TTC549 (cell line): ENCODE data around the gene MAGI1.

ENCODE experiments used
- FAIRE-seq: peaks from 2 replicates; lab custom pipeline; 2012; peaks lifted over from hg19 to GRCh38; lab: Jason Lieb, UNC

MAGI1 gene

DNA sequence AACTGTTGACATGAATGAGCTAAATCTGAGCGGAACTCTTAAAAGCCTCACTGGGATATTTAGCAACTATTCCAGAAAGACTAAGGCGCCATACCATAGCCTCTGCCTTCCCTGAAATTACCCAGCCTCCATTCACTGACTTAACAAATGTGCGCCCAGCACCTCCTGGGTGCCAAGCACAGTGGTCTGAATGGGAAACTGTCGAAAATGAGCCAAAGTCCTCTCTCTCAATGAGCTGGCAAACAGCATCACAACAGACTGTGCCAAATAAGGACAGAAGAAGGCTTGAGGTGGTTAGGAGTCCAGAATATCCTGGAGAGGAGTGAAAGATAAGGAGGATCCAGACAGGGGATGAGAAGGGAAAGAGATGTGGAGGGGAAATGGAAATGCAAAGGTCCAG is 332.4 kb downstream of the MAGI1 start:
- no peak for FAIRE-seq

DNA sequence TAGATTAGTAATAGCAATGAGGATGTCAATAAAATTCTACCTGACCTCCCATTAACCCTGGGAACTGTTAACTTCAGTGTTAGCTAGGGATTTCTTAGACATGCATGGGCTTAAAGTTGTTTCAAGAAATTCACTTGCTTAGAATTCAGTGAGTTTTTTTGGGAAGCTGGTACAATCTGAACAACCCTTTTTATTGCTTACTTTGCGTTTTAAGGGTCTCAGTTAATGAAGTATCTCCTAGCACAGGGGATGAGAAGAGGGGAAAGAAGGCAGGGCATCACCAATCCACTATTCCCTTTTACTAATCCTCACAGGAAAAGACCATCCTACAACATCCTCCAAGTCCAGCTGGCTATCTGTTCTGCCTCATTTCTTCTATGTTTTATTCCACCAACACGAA is 334.9 kb downstream of the MAGI1 start:
- FAIRE-seq, result no peak

GRCh38 chr3:65703026-65703425 is 335.7 kb downstream of the MAGI1 start:
- FAIRE-seq, result no peak

DNA sequence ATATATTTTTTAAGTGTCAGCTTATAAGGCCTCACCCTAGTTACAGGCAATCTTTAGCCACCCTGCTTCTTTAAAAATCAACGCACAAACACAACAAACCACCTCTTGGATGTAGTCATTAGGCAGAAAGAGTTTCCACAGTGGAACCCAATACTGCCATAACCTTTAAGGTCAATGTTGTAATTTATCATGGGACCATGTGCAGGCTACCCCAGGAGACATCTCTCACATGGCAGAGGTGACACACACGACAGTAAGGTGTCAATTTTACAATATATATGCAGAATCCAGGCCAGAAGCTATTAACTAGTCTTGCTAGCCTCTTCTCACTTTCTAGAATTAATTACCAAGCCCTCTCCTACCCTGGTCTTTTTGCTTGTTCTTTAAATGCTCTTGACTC is 336.5 kb downstream of the MAGI1 start:
- no peak for FAIRE-seq

DNA sequence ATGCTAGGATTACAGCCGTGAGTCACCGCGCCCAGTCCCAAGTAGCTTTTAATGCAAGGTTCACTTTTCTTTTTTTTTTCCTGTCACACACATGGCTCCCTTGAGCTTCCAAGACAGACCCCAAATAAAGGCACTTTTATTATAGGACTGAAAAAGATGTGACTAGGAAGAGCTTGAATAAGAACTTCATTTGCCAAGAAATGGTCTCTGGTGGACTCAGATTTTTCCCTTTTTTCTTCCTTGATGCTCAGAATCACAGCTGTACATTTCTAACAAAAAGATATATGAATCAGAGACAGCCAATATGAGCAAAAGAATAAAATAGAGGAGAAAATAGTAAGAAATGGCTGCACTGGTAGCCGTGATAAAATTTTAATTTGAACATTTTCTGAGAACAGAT is 337.2 kb downstream of the MAGI1 start:
- no peak for FAIRE-seq

GRCh38 chr3:65689436-65689835 is 349.3 kb downstream of the MAGI1 start:
- FAIRE-seq, result no peak

DNA sequence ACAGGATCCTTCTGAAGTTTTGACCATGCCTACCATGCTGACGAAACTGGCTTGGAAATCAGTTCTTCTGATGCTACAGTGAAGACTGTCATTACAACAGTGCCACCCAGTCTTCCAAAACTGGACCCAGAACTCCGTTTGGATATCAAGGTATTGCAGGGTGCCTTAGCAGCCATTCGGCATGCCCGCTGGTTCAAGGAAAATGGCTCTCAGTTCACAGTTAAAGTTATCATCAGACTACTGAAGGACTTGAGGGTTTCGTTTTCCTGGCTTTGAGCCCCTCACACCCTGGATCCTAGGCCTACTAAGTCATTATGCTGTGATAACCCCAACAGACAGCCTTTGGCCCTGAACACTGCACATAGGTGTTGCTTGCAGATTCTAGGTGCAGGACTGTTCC is 351.0 kb downstream of the MAGI1 start:
- FAIRE-seq, result no peak

- FAIRE-seq, result no peak
Measured at GRCh38 chr3:65685621-65686235, 353.0 kb downstream of the MAGI1 start.

- FAIRE-seq, result no peak
Measured at GRCh38 chr3:65678516-65678915, 360.2 kb downstream of the MAGI1 start.

DNA sequence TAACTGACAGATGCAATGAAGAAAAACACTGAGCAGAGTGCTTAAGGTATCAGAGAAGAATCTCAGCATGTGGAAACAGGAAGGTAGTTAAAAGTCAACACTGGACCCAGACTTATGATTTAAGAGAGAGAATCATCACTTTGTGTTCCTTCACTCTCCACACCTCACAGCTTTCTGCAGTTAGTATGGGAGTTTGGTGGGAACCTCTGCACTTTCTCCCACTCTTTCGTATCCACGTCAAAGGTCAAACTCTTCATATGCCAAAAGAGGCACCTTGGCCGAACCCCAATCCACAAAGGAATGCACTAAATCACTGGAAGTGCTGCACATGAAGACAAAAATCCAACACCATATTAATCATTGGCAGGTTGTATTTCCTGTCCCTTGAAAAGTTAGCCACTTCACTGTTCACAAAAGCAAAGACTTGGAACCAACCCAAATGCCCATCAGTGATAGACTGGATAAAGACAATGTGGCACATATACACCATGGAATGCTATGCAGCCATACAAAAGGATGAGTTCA is 361.2 kb downstream of the MAGI1 start:
- no peak for FAIRE-seq

- FAIRE-seq, result no peak
Measured at GRCh38 chr3:65676580-65676979, 362.1 kb downstream of the MAGI1 start.

DNA sequence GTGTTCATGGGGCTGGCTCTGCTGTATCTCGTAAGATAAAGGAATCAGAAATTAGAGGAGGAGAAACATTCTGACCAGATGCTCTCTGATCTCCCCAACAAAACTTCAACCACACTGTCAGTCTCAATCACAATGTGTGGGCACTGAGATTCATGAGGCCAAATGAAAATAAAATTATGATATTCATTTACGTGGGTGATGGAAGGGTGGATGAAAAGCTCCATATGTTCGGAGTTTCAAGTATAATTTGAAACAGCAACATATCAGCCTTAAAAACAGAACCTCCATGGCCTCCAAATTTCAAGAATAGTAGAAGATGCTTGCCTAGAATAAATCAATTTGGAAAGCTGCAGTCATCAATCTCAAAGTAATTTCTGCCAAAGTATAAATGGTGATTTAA is 363.7 kb downstream of the MAGI1 start:
- FAIRE-seq, result no peak

DNA sequence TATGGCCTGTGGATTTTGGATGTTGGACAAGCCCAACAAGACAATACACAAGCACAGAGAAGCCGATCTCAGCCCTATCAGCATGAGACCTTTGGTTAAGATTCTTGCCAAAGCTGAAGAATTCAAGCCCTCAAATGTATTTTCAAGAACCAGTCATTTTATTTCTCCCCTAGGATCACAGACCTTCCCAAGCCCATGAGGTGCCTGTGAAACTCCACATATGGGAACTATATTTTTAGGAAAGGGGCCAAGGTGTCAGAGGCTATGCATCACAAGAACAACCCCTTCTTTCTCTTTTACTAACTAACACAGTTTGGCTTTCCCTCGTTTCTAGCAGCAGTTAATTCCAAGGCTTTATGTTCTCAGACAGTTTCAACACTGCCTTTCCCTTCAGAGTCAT is 364.5 kb downstream of the MAGI1 start:
- no peak for FAIRE-seq

DNA sequence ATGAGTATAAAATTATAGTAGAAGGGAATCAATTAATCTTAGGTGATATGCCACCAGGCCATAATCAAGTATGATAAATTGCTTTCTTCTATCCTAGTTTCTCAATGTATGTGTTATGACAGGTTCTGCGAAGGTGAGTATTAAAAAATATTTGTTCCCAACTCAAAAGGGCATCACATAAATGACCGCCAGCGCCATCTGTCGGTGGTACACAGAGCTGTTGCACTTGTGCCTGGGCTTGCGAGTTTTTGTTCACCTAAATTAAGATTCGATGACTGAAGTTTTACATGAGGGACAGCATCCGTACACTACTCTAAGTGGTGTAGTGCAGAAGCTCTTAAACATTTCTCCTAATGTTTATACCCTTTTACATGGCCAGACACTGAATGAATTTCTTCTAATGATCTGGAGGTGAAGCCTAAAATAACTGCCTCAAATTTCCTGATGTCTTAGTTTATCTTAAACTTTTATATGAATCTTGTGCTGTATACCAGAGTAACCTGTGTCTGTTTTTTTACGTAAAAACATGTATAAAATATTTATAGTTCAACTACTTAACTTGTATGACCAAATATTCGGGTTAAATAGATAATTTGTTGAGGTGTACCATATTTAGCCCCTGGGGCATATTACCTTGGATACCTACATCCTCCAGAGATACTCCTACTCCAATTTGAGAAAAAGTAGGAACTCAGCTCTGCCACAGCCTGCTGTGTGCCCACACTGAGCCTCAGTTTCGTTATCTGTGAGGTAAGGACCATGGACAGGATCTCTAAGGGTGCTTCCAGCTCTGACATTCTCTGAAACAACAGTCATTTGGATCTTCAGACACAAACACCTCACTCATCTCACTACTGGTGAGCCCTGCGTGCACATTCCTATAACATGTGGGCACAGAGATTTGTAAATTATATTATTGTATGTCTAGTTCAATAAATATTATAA is 365.6 kb downstream of the MAGI1 start:
- FAIRE-seq, result no peak

GRCh38 chr3:65672061-65672460 is 366.7 kb downstream of the MAGI1 start:
- FAIRE-seq, result no peak

GRCh38 chr3:65671004-65671403 is 367.7 kb downstream of the MAGI1 start:
- no peak for FAIRE-seq

DNA sequence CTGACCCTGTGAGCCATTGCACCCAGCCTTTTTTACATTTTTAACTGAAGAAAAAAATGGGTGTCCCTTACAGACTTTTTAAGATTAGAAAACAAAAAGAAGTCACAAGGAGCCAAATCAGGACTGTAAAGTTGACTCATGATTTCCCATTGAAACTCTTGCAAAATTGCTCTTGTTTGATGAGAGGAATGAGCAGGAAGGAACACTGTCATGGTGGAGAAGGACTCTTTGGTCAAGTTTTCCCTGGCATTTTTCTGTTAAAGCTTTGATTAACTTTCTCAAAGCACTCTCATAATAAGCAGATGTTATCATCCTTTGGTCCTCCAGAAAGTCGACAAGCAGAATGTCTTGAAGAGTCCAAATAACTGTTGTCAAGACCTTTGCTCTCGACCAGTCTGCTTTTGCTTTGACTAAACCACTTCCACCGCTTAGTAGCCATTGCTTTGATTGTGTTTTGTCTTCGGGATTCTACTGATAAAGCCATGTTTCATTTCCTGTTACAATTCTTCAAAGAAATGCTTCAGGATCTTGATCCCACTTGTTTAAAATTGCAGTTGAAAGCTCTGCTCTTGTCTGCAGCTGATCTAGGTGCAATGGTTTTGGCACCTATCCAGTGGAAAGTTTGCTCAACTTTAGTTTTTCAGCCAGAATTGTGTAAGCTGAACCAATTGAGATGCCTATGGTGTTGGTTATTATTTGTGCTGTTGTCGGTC is 369.4 kb downstream of the MAGI1 start:
- no peak for FAIRE-seq

DNA sequence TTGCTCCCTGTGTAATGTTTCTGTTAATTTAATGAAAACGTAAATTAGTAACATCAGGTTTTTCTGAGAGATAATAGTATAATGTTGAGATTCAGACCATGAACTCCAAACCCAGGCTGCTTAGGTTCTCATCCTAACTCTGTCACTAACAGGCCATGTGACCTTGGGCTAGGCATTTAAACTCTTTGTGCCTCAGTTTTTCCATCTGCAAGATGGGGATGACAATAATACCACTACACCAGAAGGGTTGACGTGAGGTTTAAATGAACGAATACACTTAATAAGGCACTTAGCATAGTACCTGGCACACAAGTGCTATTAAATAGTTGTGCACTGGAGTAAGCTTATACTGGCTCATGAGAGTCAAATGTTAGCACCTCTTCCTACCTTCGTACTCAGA is 370.8 kb downstream of the MAGI1 start:
- FAIRE-seq, result no peak

- FAIRE-seq, result no peak
Measured at GRCh38 chr3:65666448-65667091, 372.1 kb downstream of the MAGI1 start.

GRCh38 chr3:65665915-65666314 is 372.8 kb downstream of the MAGI1 start:
- no peak for FAIRE-seq

GRCh38 chr3:65664931-65665330 is 373.8 kb downstream of the MAGI1 start:
- no peak for FAIRE-seq

DNA sequence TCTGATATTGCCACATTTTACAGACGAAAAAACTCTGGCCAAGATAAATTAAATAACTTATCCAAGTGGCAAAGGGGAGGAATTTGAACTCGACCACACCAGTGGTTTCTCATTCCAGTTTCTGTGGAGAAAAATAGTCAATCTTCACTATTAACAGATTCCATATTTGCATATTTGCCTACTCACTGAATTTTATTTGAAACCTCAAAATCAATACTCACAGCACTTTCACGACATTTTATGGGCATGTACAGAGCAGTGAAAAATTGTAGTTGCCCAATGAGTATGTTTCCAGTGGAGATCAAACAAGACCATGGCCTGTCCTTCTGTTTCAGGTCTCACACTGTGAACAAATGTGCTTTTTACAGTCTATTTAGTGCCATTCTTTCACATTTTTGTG is 374.3 kb downstream of the MAGI1 start:
- FAIRE-seq, result no peak
